CD4-positive, alpha-beta T cell (primary cell): Measurements from ENCODE around the gene NDUFB8. TPM values are rescaled to one million over a fixed set of nuclear protein-coding genes. Genes with fewer than 3 reads are reported as not detected.
A peak's percentile ranks its signal among the peaks of the same experiment; 100 is the strongest.

ENCODE experiments used
- ATAC-seq: fragments of 200-7000 bp; cut with Tn5 transposase; one replicate; pipeline ENCODE4 v1.10.0; 2022; ENCODE audit warnings: mild to moderate bottlenecking; ENCODE audit not compliant: poor library complexity
- CTCF ChIA-PET: fragments of 350-600 bp; sonication (Branson Sonifier 250); formaldehyde crosslinking; loops from one replicate; lab custom pipeline; 2021; ENCODE audit warnings: antibody characterized with exemption, inconsistent platforms; lab: Charles Lee
- POLR2A ChIA-PET: fragments of 350-600 bp; sonication (Branson Sonifier 250); formaldehyde crosslinking; loops from one replicate; lab custom pipeline; 2021; ENCODE audit warnings: antibody characterized with exemption, inconsistent platforms; lab: Charles Lee
- DNase-seq, 14 experiments: peaks; one replicate each; pipeline ENCODE4 v3.0.0-alpha.2; 2013 to 2020; ENCODE audit warnings: mixed read lengths in 2 of 14
- H3K27ac ChIP-seq, 2 donors: one replicate each; pipeline versions ENCODE4 v1.5.1 to v1.7.0; 2013; ENCODE audit warnings: low read length in 2 of 2, low read depth in 1 of 2, mild to moderate bottlenecking in 1 of 2
- H3K27me3 ChIP-seq, 2 experiments: 1 replicate in 1 of 2; 2 replicates in 1 of 2; pipeline versions ENCODE4 v1.6.1 to v1.7.0; 2013; ENCODE audit warnings: low read length in 2 of 2, control low read depth in 1 of 2, mild to moderate bottlenecking in 1 of 2, moderate library complexity in 1 of 2; ENCODE audit not compliant: insufficient read depth in 2 of 2, control insufficient read depth in 1 of 2
- H3K36me3 ChIP-seq: one replicate; pipeline ENCODE4 v1.6.1; 2013; ENCODE audit warnings: low read length, control low read depth; ENCODE audit not compliant: insufficient read depth
- H3K4me1 ChIP-seq: one replicate; pipeline ENCODE4 v1.6.1; 2013; ENCODE audit warnings: low read length, control low read depth; ENCODE audit not compliant: insufficient read depth
- H3K4me3 ChIP-seq: one replicate; pipeline ENCODE4 v1.5.1; 2013; ENCODE audit warnings: mild to moderate bottlenecking, low read length, moderate library complexity
- H3K9me3 ChIP-seq, 2 experiments: 1 replicate in 1 of 2; 2 replicates in 1 of 2; pipeline versions ENCODE4 v1.6.1 to v1.7.0; 2013; ENCODE audit warnings: low read length in 2 of 2, mild to moderate bottlenecking in 2 of 2, control low read depth in 1 of 2, moderate library complexity in 1 of 2; ENCODE audit not compliant: control insufficient read depth in 1 of 2, insufficient read depth in 1 of 2
- H3K27ac Mint-ChIP-seq: one replicate; pipeline ENCODE4 v1.8.0; 2020; ENCODE audit warnings: mixed read lengths
- H3K27me3 Mint-ChIP-seq: one replicate; pipeline ENCODE4 v1.8.0; 2021; ENCODE audit warnings: mixed read lengths
- H3K36me3 Mint-ChIP-seq: one replicate; pipeline ENCODE4 v1.8.0; 2021; ENCODE audit warnings: low read depth, mixed read lengths
- H3K4me1 Mint-ChIP-seq: one replicate; pipeline ENCODE4 v1.8.0; 2021; ENCODE audit warnings: low read depth, mixed read lengths
- H3K4me3 Mint-ChIP-seq: one replicate; pipeline ENCODE4 v1.8.0; 2020; ENCODE audit warnings: mild to moderate bottlenecking, mixed read lengths
- H3K9me3 Mint-ChIP-seq: one replicate; pipeline ENCODE4 v1.8.0; 2020; ENCODE audit warnings: mixed read lengths
- intact Hi-C, 2 experiments: fragments of 100-400 bp; cut with DNase I in 1 of 2; cut with micrococcal nuclease in 1 of 2; formaldehyde crosslinking; loops; one replicate each; pipeline versions ENCODE4 v1.15.1 to v1.9.0; 2023 to 2025; cut with DNase I, micrococcal nuclease
- total RNA-seq, 174 experiments: library from RNA in 2 of 174; stranded (reverse) in 2 of 174; gene quantifications; one replicate each; pipeline ENCODE4 v1.2.3 and lab custom pipeline; 2021 to 2026
- TF ChIP-seq, protein P1 (sequence below): fragments of 200-600 bp; IDR thresholded peaks from one replicate; pipeline ENCODE4 v1.8.0; 2022; ENCODE audit warnings: antibody characterized with exemption, mild to moderate bottlenecking

NDUFB8 gene
- total RNA-seq, 2 experiments from 2014 or later: 155 to 173 TPM

DNA sequence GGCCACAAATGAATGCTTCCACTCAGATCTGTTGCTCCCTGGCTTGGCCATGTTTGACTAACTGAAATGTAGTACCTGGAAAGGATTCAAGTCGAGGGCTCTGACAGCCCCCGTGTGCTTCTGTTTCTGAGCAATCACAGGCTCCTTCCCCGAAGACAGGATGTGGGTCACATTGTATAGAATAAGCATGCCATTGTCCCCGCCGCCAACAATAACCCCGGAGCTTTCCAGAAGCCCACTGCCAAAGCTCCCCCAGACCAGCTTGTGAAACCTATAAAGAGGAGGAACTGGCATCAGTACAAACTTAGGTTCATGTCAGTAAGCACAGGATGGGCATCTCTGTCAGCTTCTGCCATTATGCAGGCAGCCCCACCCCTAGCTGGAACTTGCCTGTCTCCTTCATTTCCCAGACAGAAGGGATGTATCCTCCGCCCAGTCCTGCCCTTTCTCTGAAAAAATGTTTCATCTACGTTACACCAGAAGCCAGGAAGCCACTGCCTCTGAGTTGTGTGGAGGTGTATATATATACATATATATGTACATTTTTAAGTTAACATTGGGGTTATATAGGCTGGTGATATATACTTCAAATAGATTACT, 20.3 kb downstream of the NDUFB8 start:
- H3K9me3 Mint-ChIP-seq: no peaks in the 10 kb centered on the region
- intact Hi-C loops: loop anchor here in 1 of 2 experiments (2.0 to 10.0 kb wide), 4 partner anchors 27 to 665 kb away; no protein-coding TSS in a partner anchor
- H3K4me1 Mint-ChIP-seq: peaks cover 53% of the 10 kb centered on the region
- DNase-seq (peak in 10 of 14 experiments; percentile 9 to 67 (median 44)), ATAC-seq (peak; percentile 12)
- peaks cover 48% of the 10 kb centered on the region for H3K36me3 Mint-ChIP-seq
- Histone ChIP-seq H3K27ac (peak overlapping the region in 1 of 2 donors; percentile 36), H3K9me3 (no peaks in the 10 kb centered on the region), H3K27me3 (no peaks in the 10 kb centered on the region), H3K4me3 (peak overlapping the region; percentile 2), H3K4me1 (peaks cover 48% of the 10 kb centered on the region), H3K36me3 (peaks cover 31% of the 10 kb centered on the region)
- ChIA-PET POLR2A (interaction anchor here (0.6 to 3.1 kb wide), 6 partner anchors 9 to 223 kb away, joined by 3 to 25 read pairs (median 8); partner anchors contain the start of genes HIF1AN, NDUFB8 and SEC31B), CTCF (interaction anchor here (0.8 to 6.8 kb wide), 17 partner anchors 9 to 170 kb away, joined by 3 to 67 read pairs (median 4); partner anchors contain the start of genes HIF1AN and SCD)
- H3K4me3 Mint-ChIP-seq: peak overlapping the region; percentile 61
- TF ChIP-seq, protein P1, sequence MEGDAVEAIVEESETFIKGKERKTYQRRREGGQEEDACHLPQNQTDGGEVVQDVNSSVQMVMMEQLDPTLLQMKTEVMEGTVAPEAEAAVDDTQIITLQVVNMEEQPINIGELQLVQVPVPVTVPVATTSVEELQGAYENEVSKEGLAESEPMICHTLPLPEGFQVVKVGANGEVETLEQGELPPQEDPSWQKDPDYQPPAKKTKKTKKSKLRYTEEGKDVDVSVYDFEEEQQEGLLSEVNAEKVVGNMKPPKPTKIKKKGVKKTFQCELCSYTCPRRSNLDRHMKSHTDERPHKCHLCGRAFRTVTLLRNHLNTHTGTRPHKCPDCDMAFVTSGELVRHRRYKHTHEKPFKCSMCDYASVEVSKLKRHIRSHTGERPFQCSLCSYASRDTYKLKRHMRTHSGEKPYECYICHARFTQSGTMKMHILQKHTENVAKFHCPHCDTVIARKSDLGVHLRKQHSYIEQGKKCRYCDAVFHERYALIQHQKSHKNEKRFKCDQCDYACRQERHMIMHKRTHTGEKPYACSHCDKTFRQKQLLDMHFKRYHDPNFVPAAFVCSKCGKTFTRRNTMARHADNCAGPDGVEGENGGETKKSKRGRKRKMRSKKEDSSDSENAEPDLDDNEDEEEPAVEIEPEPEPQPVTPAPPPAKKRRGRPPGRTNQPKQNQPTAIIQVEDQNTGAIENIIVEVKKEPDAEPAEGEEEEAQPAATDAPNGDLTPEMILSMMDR: no peak
- H3K27me3 Mint-ChIP-seq: no peaks in the 10 kb centered on the region
- peak overlapping the region; percentile 85 for H3K27ac Mint-ChIP-seq

DNA sequence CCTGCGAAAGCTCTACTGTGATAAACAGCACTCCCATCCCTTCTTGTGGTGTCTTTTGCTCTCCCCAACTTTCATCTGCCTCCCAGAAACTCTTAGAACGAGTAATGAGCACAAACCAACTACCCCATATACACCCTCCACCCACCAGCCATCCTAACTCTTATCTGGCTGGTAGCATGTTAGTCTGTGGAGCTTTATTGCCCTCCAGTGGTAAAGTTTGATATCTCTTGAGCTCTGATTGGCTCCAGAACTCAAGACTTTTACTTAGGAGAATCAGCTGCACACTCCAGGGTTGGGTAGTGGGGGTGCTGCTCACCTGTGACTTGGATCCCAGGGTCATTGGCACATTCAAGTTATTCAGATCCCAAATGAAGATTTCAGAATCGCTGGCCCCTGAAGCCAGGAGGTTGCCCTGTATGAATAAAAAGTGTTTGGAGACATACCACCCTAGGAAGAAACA, 20.9 kb downstream of the NDUFB8 start:
- DNase-seq (peak in 10 of 14 experiments; percentile 5 to 84 (median 39)), ATAC-seq (peak; percentile 47)
- peak overlapping the region in 1 of 2 donors; percentile 36 for H3K27ac ChIP-seq
- peaks cover 53% of the 10 kb centered on the region for H3K4me1 Mint-ChIP-seq
- CTCF ChIA-PET: interaction anchor here (0.8 to 6.8 kb wide), 16 partner anchors 10 to 170 kb away, joined by 3 to 67 read pairs (median 4); partner anchors contain the start of genes HIF1AN and SCD
- no peaks in the 10 kb centered on the region for H3K27me3 ChIP-seq
- peak overlapping the region; percentile 85 for H3K27ac Mint-ChIP-seq
- no peaks in the 10 kb centered on the region for H3K27me3 Mint-ChIP-seq
- H3K4me1 ChIP-seq: peaks cover 48% of the 10 kb centered on the region
- H3K4me3 Mint-ChIP-seq: peak overlapping the region; percentile 61
- TF ChIP-seq, protein P1: peak; percentile 64
- no peaks in the 10 kb centered on the region for H3K9me3 Mint-ChIP-seq
- H3K36me3 ChIP-seq: peaks cover 32% of the 10 kb centered on the region
- intact Hi-C loops: loop anchor here (1.0 to 10.0 kb wide), 9 partner anchors 10 to 664 kb away; no protein-coding TSS in a partner anchor
- POLR2A ChIA-PET: interaction anchor here (0.5 to 3.1 kb wide), 7 partner anchors 10 to 223 kb away, joined by 3 to 25 read pairs (median 5); partner anchors contain the start of genes HIF1AN, NDUFB8 and SEC31B
- no peaks in the 10 kb centered on the region for H3K9me3 ChIP-seq
- peak overlapping the region; percentile 2 for H3K4me3 ChIP-seq
- H3K36me3 Mint-ChIP-seq: peaks cover 50% of the 10 kb centered on the region

DNA sequence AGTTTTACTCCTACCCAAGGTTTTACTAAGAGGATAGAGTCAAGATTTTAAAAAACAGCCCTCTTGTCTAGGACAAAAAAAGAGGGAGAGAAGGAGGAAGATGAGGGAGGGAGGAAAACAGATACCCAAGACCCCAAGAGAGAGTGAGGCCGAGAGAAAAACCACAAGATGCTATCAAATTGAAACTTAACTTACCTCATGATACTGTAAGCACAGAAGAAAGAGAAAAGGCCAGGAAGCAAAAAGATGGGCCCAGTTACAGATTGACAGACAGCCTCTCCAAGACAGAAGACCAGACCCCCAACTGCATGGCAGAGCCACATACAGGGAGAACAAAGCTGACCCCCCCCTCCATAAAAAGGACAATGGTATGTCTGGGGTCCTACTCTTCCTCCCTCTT, 21.4 kb downstream of the NDUFB8 start:
- Mint-ChIP-seq H3K9me3 (no peaks in the 10 kb centered on the region), H3K27ac (peak overlapping the region; percentile 85), H3K4me1 (peaks cover 53% of the 10 kb centered on the region), H3K4me3 (no peak overlapping the region), H3K36me3 (peaks cover 52% of the 10 kb centered on the region), H3K27me3 (no peaks in the 10 kb centered on the region)
- no peaks in the 10 kb centered on the region for H3K27me3 ChIP-seq
- ChIA-PET CTCF (interaction anchor here (1.0 to 6.8 kb wide), 12 partner anchors 10 to 169 kb away, joined by 3 to 67 read pairs (median 5); partner anchors contain the start of genes HIF1AN and SCD), POLR2A (interaction anchor here (0.5 to 3.1 kb wide), 4 partner anchors 11 to 39 kb away, joined by 3 to 25 read pairs (median 13); partner anchors contain the start of genes HIF1AN and SEC31B)
- H3K4me3 ChIP-seq: no peak overlapping the region
- no peak for DNase-seq
- ATAC-seq: no peak
- peak overlapping the region in 1 of 2 donors; percentile 36 for H3K27ac ChIP-seq
- peaks cover 33% of the 10 kb centered on the region for H3K36me3 ChIP-seq
- TF ChIP-seq, protein P1: no peak
- intact Hi-C loops: loop anchor here (1.0 to 10.0 kb wide), 9 partner anchors 10 to 663 kb away; no protein-coding TSS in a partner anchor
- peaks cover 48% of the 10 kb centered on the region for H3K4me1 ChIP-seq
- no peaks in the 10 kb centered on the region for H3K9me3 ChIP-seq
